H9 (cell line): ENCODE results near the gene CD2. TPM values are rescaled to one million over a fixed set of nuclear protein-coding genes. Genes with fewer than 3 reads are reported as not detected.
A peak's percentile ranks its signal among the peaks of the same experiment; 100 is the strongest.

Experiments
- DNase-seq: peaks from one replicate; pipeline ENCODE4 v3.0.0-alpha.2; 2017
- H2AFZ ChIP-seq: one replicate; pipeline ENCODE4 v1.6.1; 2013; ENCODE audit warnings: mild to moderate bottlenecking, low read length, control low read depth, moderate library complexity
- H2AK5ac ChIP-seq: 2 replicates; pipeline ENCODE4 v1.6.1; 2013; ENCODE audit warnings: low read length, control low read depth, mixed read lengths; ENCODE audit not compliant: insufficient read length
- H2BK120ac ChIP-seq: one replicate; pipeline ENCODE4 v1.6.1; 2013; ENCODE audit warnings: low read depth, mild to moderate bottlenecking, low read length, control low read depth, inconsistent platforms; ENCODE audit not compliant: poor library complexity, severe bottlenecking
- H2BK12ac ChIP-seq: 2 replicates; pipeline ENCODE4 v1.6.1; 2013; ENCODE audit warnings: low read length, control low read depth, mixed read lengths, low read depth; ENCODE audit not compliant: insufficient read length
- H2BK15ac ChIP-seq: 2 replicates; pipeline ENCODE4 v1.6.1; 2013; ENCODE audit warnings: low read depth, low read length, control low read depth
- H2BK20ac ChIP-seq: one replicate; pipeline ENCODE4 v1.6.1; 2013; ENCODE audit warnings: low read depth, mild to moderate bottlenecking, low read length, control low read depth, inconsistent platforms; ENCODE audit not compliant: poor library complexity, severe bottlenecking
- H2BK5ac ChIP-seq: 2 replicates; pipeline ENCODE4 v1.6.1; 2013; ENCODE audit warnings: low read length, control low read depth, mixed read lengths; ENCODE audit not compliant: insufficient read length
- H3K14ac ChIP-seq: 2 replicates; pipeline ENCODE4 v1.6.1; 2013; ENCODE audit warnings: low read length, control low read depth; ENCODE audit not compliant: insufficient read depth
- H3K18ac ChIP-seq: 2 replicates; pipeline ENCODE4 v1.6.1; 2013; ENCODE audit warnings: low read depth, mild to moderate bottlenecking, mixed read lengths, low read length, control low read depth; ENCODE audit not compliant: insufficient read length
- H3K23ac ChIP-seq: 2 replicates; pipeline ENCODE4 v1.6.1; 2013; ENCODE audit warnings: low read length, control low read depth, mixed read lengths, low read depth; ENCODE audit not compliant: insufficient read length
- H3K23me2 ChIP-seq: 2 replicates; pipeline ENCODE4 v1.6.1; 2013; ENCODE audit warnings: low read depth, mild to moderate bottlenecking, mixed read lengths, low read length, control low read depth; ENCODE audit not compliant: insufficient read length, poor library complexity, severe bottlenecking
- H3K27ac ChIP-seq: 2 replicates; pipeline ENCODE4 v1.5.1; 2013; ENCODE audit warnings: low read length, control low read depth, mixed read lengths, low read depth; ENCODE audit not compliant: insufficient read length
- H3K27me3 ChIP-seq: 2 replicates; pipeline ENCODE4 v1.6.1; 2013; ENCODE audit warnings: low read length, control low read depth, inconsistent platforms; ENCODE audit not compliant: insufficient read depth
- H3K4ac ChIP-seq: 2 replicates; pipeline ENCODE4 v1.6.1; 2013; ENCODE audit warnings: low read depth, mild to moderate bottlenecking, control low read depth, inconsistent platforms, low read length, moderate library complexity
- H3K4me1 ChIP-seq: 2 replicates; pipeline ENCODE4 v1.6.1; 2013; ENCODE audit warnings: low read length, control low read depth, inconsistent platforms; ENCODE audit not compliant: insufficient read depth
- H3K4me2 ChIP-seq: 2 replicates; pipeline ENCODE4 v1.6.1; 2013; ENCODE audit warnings: low read length, control low read depth, mixed read lengths; ENCODE audit not compliant: insufficient read length, insufficient read depth
- H3K56ac ChIP-seq: 2 replicates; pipeline ENCODE4 v1.6.1; 2013; ENCODE audit warnings: low read depth, mild to moderate bottlenecking, mixed read lengths, low read length, control low read depth; ENCODE audit not compliant: insufficient read length
- H3K79me1 ChIP-seq: 2 replicates; pipeline ENCODE4 v1.6.1; 2013; ENCODE audit warnings: low read depth, mild to moderate bottlenecking, moderate library complexity, low read length, control low read depth, inconsistent platforms; ENCODE audit not compliant: insufficient read depth, poor library complexity, severe bottlenecking
- H3K79me2 ChIP-seq: 2 replicates; pipeline ENCODE4 v1.6.1; 2013; ENCODE audit warnings: low read length, control low read depth, inconsistent platforms; ENCODE audit not compliant: insufficient read depth
- H3K9ac ChIP-seq: 2 replicates; pipeline ENCODE4 v1.6.1; 2013; ENCODE audit warnings: low read length, control low read depth, mixed read lengths; ENCODE audit not compliant: insufficient read length; ENCODE audit errors: extremely low read depth
- H3K9me3 ChIP-seq: one replicate; pipeline ENCODE4 v1.6.1; 2013; ENCODE audit warnings: low read depth, low read length, inconsistent platforms; ENCODE audit not compliant: control insufficient read depth
- H3T11ph ChIP-seq: one replicate; pipeline ENCODE4 v1.6.1; 2013; ENCODE audit warnings: mild to moderate bottlenecking, low read length, control low read depth, inconsistent platforms
- H4K20me1 ChIP-seq: one replicate; pipeline ENCODE4 v1.6.1; 2013; ENCODE audit not compliant: control insufficient read depth, insufficient read length, insufficient read depth
- H4K5ac ChIP-seq: 2 replicates; pipeline ENCODE4 v1.6.1; 2013; ENCODE audit warnings: low read depth, mild to moderate bottlenecking, mixed read lengths, low read length, control low read depth; ENCODE audit not compliant: insufficient read length
- H4K8ac ChIP-seq: replicated peaks from 2 replicates; pipeline ENCODE4 v1.6.1; 2013; ENCODE audit warnings: low read length, control low read depth, mixed read lengths, low read depth; ENCODE audit not compliant: insufficient read length
- H4K91ac ChIP-seq: 2 replicates; pipeline ENCODE4 v1.6.1; 2013; ENCODE audit warnings: low read depth, mild to moderate bottlenecking, moderate library complexity, mixed read lengths, low read length, control low read depth; ENCODE audit not compliant: insufficient read length
- H3K27ac Mint-ChIP-seq, 3 experiments: 2 replicates in 2 of 3; 3 replicates in 1 of 3; pipeline ENCODE4 v1.8.0; 2020 to 2021; ENCODE audit warnings: mixed read lengths in 3 of 3, mild to moderate bottlenecking in 1 of 3, moderate library complexity in 1 of 3
- H3K27me3 Mint-ChIP-seq: 2 replicates; pipeline ENCODE4 v1.8.0; 2021; ENCODE audit warnings: low read depth, mild to moderate bottlenecking, moderate library complexity, mixed read lengths
- H3K36me3 Mint-ChIP-seq, 3 experiments: 2 replicates in 2 of 3; 3 replicates in 1 of 3; pipeline ENCODE4 v1.8.0; 2020 to 2021; ENCODE audit warnings: low read depth in 3 of 3, mixed read lengths in 3 of 3; ENCODE audit not compliant: insufficient read depth in 1 of 3
- H3K4me1 Mint-ChIP-seq, 2 experiments: 2 replicates each; pipeline ENCODE4 v1.8.0; 2020; ENCODE audit warnings: mixed read lengths in 2 of 2
- H3K4me3 Mint-ChIP-seq, 2 experiments: 2 replicates in 1 of 2; 3 replicates in 1 of 2; pipeline ENCODE4 v1.8.0; 2020 to 2021; ENCODE audit warnings: mild to moderate bottlenecking in 2 of 2, mixed read lengths in 2 of 2, moderate library complexity in 1 of 2
- H3K9me3 Mint-ChIP-seq, 2 experiments: 2 replicates in 1 of 2; 3 replicates in 1 of 2; pipeline ENCODE4 v1.8.0; 2020; ENCODE audit warnings: mild to moderate bottlenecking in 2 of 2, mixed read lengths in 2 of 2, moderate library complexity in 1 of 2
- WGBS: extraction: QIAGEN DNeasy Blood & Tissue Kit; methylation state at CpG from one replicate; pipeline ENCODE4 v1.1.7; 2013; ENCODE audit warnings: missing lambda C conversion rate, low lambda C conversion rate, mixed read lengths; ENCODE audit not compliant: insufficient read length; ENCODE audit errors: extremely low coverage; 5-methylcytosine and 5-hydroxymethylcytosine counted together
- total RNA-seq: library from RNA; stranded (reverse); gene quantifications from 2 replicates; pipeline ENCODE4 v1.2.1, GENCODE V29; 2021
- TF ChIP-seq, protein P1 (sequence below): fragments of 200-600 bp; sonication (generic); conservative IDR thresholded peaks from 3 replicates; pipeline ENCODE4 v1.8.0; 2021; ENCODE audit warnings: antibody characterized with exemption, mild to moderate bottlenecking

The CD2 gene
- total RNA-seq, 1 experiment from 2014 or later: not detected

DNA sequence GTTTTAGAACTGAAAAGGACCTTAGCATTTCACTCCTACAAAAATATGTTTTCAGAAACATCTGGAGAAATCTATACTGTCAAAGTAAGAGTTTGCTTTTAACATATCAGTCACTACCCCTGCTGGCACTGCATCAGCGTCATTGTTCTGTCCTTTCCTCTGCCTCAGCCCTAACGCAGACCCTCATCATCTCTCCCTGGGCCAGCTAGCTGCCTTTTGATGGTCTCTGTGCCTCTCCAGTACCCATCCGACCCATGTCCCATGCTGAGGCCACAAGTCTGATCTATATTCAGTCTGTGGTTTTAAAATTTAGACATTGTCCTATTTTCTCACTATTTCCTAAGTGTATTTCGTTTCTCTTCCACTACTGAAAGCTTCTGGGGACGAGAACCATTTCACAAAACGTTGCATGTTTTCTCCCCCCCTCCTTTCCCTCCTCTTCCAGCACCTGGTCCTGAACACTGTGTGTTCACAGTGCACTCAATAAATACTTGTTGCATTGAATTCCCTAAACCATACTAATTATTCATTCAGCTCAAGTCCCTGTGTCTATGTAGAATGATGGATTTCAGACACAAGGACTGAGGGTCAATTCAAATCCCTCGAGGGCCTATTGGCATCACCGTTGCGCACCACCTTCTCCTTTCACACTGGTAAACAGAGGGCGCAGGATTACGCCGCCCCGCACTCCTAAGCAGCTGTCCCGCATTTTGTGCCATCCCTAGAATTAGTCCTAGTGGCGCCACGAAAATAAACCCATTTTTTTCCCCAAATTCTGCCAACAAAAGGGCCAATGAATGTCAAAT lies 53.4 kb downstream of the CD2 start:
- no CpG with 5 or more reads among the region's 16 CpGs for WGBS

More for the DNA sequence above, 53.4 kb downstream of the CD2 start:
- H3K4me1 Mint-ChIP-seq: peaks cover 15 to 17% of the 10 kb centered on the region in 2 experiments
- no peaks in the 10 kb centered on the region for H3K36me3 Mint-ChIP-seq
- Histone ChIP-seq H2BK12ac (no peak overlapping the region), H3K4me1 (peaks cover 4% of the 10 kb centered on the region; the same call in 1 of the 2 replicates), H4K8ac (no peak overlapping the region), H4K91ac (no peak overlapping the region), H2BK120ac (no peak overlapping the region), H3K14ac (no peak overlapping the region), H3K27ac (no peak overlapping the region), H3K18ac (no peak overlapping the region), H2AFZ (no peak overlapping the region), H3K79me1 (no peaks in the 10 kb centered on the region), H4K5ac (no peak overlapping the region), H3T11ph (no peak overlapping the region), H3K4ac (no peak overlapping the region), H2BK20ac (no peak overlapping the region), H3K27me3 (no peaks in the 10 kb centered on the region), H3K23ac (no peak overlapping the region), H3K79me2 (no peaks in the 10 kb centered on the region), H2BK15ac (no peak overlapping the region), H3K4me2 (no peak overlapping the region), H2AK5ac (no peak overlapping the region), H4K20me1 (no peaks in the 10 kb centered on the region), H3K9me3 (no peaks in the 10 kb centered on the region), H2BK5ac (no peak overlapping the region), H3K23me2 (no peaks in the 10 kb centered on the region), H3K56ac (no peak overlapping the region), H3K9ac (no peak overlapping the region)
- no peak overlapping the region for H3K4me3 Mint-ChIP-seq
- H3K27ac Mint-ChIP-seq: peak overlapping the region in 1 of 3 experiments; percentile 42; a peak in 1 of 7 replicates
- DNase-seq: no peak
- H3K9me3 Mint-ChIP-seq: no peaks in the 10 kb centered on the region; a peak in 1 of 5 replicates
- H3K27me3 Mint-ChIP-seq: peaks cover 1% of the 10 kb centered on the region; the same call in 1 of the 2 replicates
- TF ChIP-seq, protein P1, sequence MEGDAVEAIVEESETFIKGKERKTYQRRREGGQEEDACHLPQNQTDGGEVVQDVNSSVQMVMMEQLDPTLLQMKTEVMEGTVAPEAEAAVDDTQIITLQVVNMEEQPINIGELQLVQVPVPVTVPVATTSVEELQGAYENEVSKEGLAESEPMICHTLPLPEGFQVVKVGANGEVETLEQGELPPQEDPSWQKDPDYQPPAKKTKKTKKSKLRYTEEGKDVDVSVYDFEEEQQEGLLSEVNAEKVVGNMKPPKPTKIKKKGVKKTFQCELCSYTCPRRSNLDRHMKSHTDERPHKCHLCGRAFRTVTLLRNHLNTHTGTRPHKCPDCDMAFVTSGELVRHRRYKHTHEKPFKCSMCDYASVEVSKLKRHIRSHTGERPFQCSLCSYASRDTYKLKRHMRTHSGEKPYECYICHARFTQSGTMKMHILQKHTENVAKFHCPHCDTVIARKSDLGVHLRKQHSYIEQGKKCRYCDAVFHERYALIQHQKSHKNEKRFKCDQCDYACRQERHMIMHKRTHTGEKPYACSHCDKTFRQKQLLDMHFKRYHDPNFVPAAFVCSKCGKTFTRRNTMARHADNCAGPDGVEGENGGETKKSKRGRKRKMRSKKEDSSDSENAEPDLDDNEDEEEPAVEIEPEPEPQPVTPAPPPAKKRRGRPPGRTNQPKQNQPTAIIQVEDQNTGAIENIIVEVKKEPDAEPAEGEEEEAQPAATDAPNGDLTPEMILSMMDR: no peak
